Heart right ventricle (tissue), 16 donors: ENCODE results near the gene ARG2. TPM values are rescaled to one million over a fixed set of nuclear protein-coding genes. Genes with fewer than 3 reads are reported as not detected.

ENCODE experiments used
- ATAC-seq, 8 donors: fragments of 200-7000 bp; cut with Tn5 transposase; one replicate each; pipeline ENCODE4 v1.9.1; 2020; ENCODE audit warnings: mild to moderate bottlenecking in 8 of 8, moderate library complexity in 8 of 8, moderate number of reproducible peaks in 1 of 8
- DNase-seq, 2 donors: peaks; one replicate each; pipeline ENCODE4 v3.0.0-alpha.2; 2020
- H3K27ac ChIP-seq, 10 donors: fragments of 200-600 bp; sonication (generic) in 2 of 10; one replicate each; pipeline versions ENCODE4 v1.5.0 to v1.8.0; 2020 to 2022; ENCODE audit warnings: mild to moderate bottlenecking in 3 of 10
- H3K27me3 ChIP-seq, 7 donors: fragments of 200-600 bp; one replicate each; pipeline ENCODE4 v1.8.0; 2021 to 2022; ENCODE audit warnings: mild to moderate bottlenecking in 2 of 7
- H3K36me3 ChIP-seq, 9 donors: fragments of 200-600 bp; sonication (generic) in 1 of 9; one replicate each; pipeline versions ENCODE4 v1.5.0 to v1.8.0; 2020 to 2022; ENCODE audit warnings: mild to moderate bottlenecking in 2 of 9
- H3K4me1 ChIP-seq, 9 donors: fragments of 200-600 bp; sonication (generic) in 1 of 9; one replicate each; pipeline versions ENCODE4 v1.5.0 to v1.8.0; 2020 to 2022; ENCODE audit warnings: mild to moderate bottlenecking in 4 of 9
- H3K4me3 ChIP-seq, 10 donors: fragments of 200-600 bp; sonication (generic) in 2 of 10; one replicate each; pipeline versions ENCODE4 v1.5.0 to v1.8.0; 2020 to 2022; ENCODE audit warnings: mild to moderate bottlenecking in 7 of 10, moderate library complexity in 2 of 10
- H3K9me3 ChIP-seq, 11 donors: fragments of 200-600 bp in 10 of 11; sonication (generic) in 2 of 11; one replicate each; pipeline versions ENCODE4 v1.5.0 to v1.8.0; 2013 to 2022; ENCODE audit warnings: mild to moderate bottlenecking in 2 of 11, control low read depth in 1 of 11, moderate library complexity in 1 of 11
- CTCF ChIP-seq, 9 donors: fragments of 200-600 bp; sonication (generic) in 2 of 9; IDR thresholded peaks; one replicate each; pipeline versions ENCODE4 v1.5.0 to v1.8.0; 2021 to 2022; ENCODE audit warnings: antibody characterized with exemption in 9 of 9, mild to moderate bottlenecking in 5 of 9, moderate library complexity in 1 of 9
- WGBS, 2 donors: extraction: QIAGEN DNeasy Blood & Tissue Kit; methylation state at CpG; one replicate each; pipeline ENCODE4 v1.1.7; 2013; ENCODE audit warnings: inconsistent platforms in 1 of 2; 5-methylcytosine and 5-hydroxymethylcytosine counted together
- intact Hi-C, 10 donors: fragments of 100-400 bp; cut with DNase I; formaldehyde crosslinking; loops; one replicate each; pipeline versions ENCODE4 v1.11.1 to v1.14.2; 2022
- polyA plus RNA-seq, 2 donors: library from polyadenylated mRNA; stranded (reverse); fragments of 200-250 nt; gene quantifications; one replicate each; pipeline ENCODE4 v1.2.3, GENCODE V29; 2013
- total RNA-seq, 10 donors: library from RNA; stranded (reverse); fragmentation: NEBNext Ultra II Directional in 3 of 10; extraction: Animal tissue kit (Norgen Biotek cat#: 25700) in 3 of 10; gene quantifications; one replicate each; pipeline versions ENCODE4 v1.2.1 to v1.2.4, GENCODE V29; 2021 to 2023
- donor health status: Arrhythmogenic right ventricular cardiomyopathy.
- donor health status: ischemic (EF 13 %, LVEDD 7.1; RV severe dilation, severe dysfunction).
- donor health status: healthy with polysubstance abuse.
- donor health status: DM: no; HTN: yes; CAD: no.
- donor health status: DM: no; HTN: no; CAD: no.
- donor health status: ischemic (EF 25% LVEDD 6.9; RV normal size, moderate dysfunction).
- donor health status: ischemic (EF 25% LVEDD 5.7; RV mildly dilated, moderate dysfunction).
- donor health status: healthy.
- donor health status: DM: yes; HTN: yes; CAD: no.
- donor health status: Ischemic cardiomyopathy.
- donor health status: ischemic (EF 35%, LVEDD 5.7; RV mildly dilated, moderate dysfunction).
- donor health status: nonischemic (EF 11% LVEDD 7.7; RV severe dilation, severe dysfunction).
- donor health status: DM: yes; HTN: yes; CAD: no.
- donor health status: PGD.
- donor health status: ischemic (EF 29% LVEDD 5.4; RV normal size, mild dysfunction).
- donor health status: nonischemic (EF 23%, LVEDD 6.1; RV moderate dilation, normal function).

The ARG2 gene
- total and polyA plus RNA-seq, 12 donors: 0.22 to 42.4 (median 1.5) TPM

- H3K27ac ChIP-seq: no peak overlapping the region
- H3K27me3 ChIP-seq: no peaks in the 10 kb centered on the region
- peak in 1 of 2 donors; percentile 19 for DNase-seq
- intact Hi-C loops: loop anchor here in 8 of 10 donors (1.0 to 5.0 kb wide), 4 partner anchors 48 to 55 kb away; partner anchors contain the start of gene ARG2 (in 6 of the 8)
- no peaks in the 10 kb centered on the region for H3K9me3 ChIP-seq
- peaks cover 0 to 4% (median 0%) of the 10 kb centered on the region in 9 donors for H3K36me3 ChIP-seq
- ATAC-seq: peak; percentile 61 to 85 (median 66)
- no peak overlapping the region for H3K4me3 ChIP-seq
- peaks cover 0 to 21% (median 4%) of the 10 kb centered on the region in 9 donors for H3K4me1 ChIP-seq
- 12 to 17% methylated on average over 1 of the region's 1 CpG for WGBS, 2 donors
- peak in 8 of 9 donors; percentile 29 to 71 (median 61) for TF ChIP-seq CTCF (IDR thresholded peaks at IDR 0.05)
These were observed 47.2 kb downstream of the ARG2 start for GRCh38 chr14:67666750-67667449.

GRCh38 chr14:67668559-67668958 is 48.8 kb downstream of the ARG2 start:
- Histone ChIP-seq H3K27me3 (no peaks in the 10 kb centered on the region), H3K4me1 (peaks cover 7 to 35% (median 20%) of the 10 kb centered on the region in 9 donors), H3K9me3 (no peaks in the 10 kb centered on the region), H3K4me3 (no peak overlapping the region), H3K36me3 (no peaks in the 10 kb centered on the region), H3K27ac (no peak overlapping the region)
- intact Hi-C loops: loop anchor here in 5 of 10 donors (2.0 to 5.0 kb wide), 3 partner anchors 50 to 56 kb away; partner anchors contain the start of gene ARG2 (in 4 of the 5)
- no peak for ATAC-seq
- TF ChIP-seq CTCF (IDR thresholded peaks at IDR 0.05): no peak
- no peak for DNase-seq

- 40 to 44% methylated on average over 5 of the region's 5 CpGs for WGBS, 2 donors
- ATAC-seq (no peak), DNase-seq (no peak)
- intact Hi-C loops: loop anchor here in 1 of 10 donors (5.0 kb wide), 1 partner anchor 71 kb away; the partner anchor contains the start of gene PIGH
- peaks cover 0 to 14% (median 9%) of the 10 kb centered on the region in 9 donors for H3K36me3 ChIP-seq
- no peak for TF ChIP-seq CTCF (IDR thresholded peaks at IDR 0.05)
- H3K4me1 ChIP-seq: peaks cover 7 to 34% (median 24%) of the 10 kb centered on the region in 9 donors
- no peaks in the 10 kb centered on the region for H3K9me3 ChIP-seq
- H3K27ac ChIP-seq: peak overlapping the region in 6 of 10 donors; percentile 96 to 100 (median 99)
- peak overlapping the region; percentile 79 to 99 (median 95) for H3K4me3 ChIP-seq
- no peaks in the 10 kb centered on the region for H3K27me3 ChIP-seq
These were observed 53.7 kb downstream of the ARG2 start for GRCh38 chr14:67673451-67673850.

GRCh38 chr14:67674139-67674479 is 54.4 kb downstream of the ARG2 start:
- Histone ChIP-seq H3K4me1 (peaks cover 7 to 34% (median 24%) of the 10 kb centered on the region in 9 donors), H3K36me3 (peaks cover 0 to 19% (median 9%) of the 10 kb centered on the region in 9 donors), H3K4me3 (peak overlapping the region; percentile 79 to 99 (median 95)), H3K27ac (peak overlapping the region; percentile 96 to 100 (median 100)), H3K9me3 (no peaks in the 10 kb centered on the region), H3K27me3 (no peaks in the 10 kb centered on the region)
- WGBS, 2 donors: 0 to 1% methylated on average over 24 to 25 of the region's 25 CpGs
- peak; percentile 74 to 76 for DNase-seq
- peak; percentile 85 to 92 (median 87) for ATAC-seq
- TF ChIP-seq CTCF (IDR thresholded peaks at IDR 0.05): peak in 6 of 9 donors; percentile 38 to 64 (median 44)
- intact Hi-C loops: loop anchor here in 1 of 10 donors (2.0 to 5.0 kb wide), 2 partner anchors 21 to 72 kb away; partner anchors contain the start of genes PIGH and RDH11
